ENCODE measurements around the gene PI4KA.

DNA sequence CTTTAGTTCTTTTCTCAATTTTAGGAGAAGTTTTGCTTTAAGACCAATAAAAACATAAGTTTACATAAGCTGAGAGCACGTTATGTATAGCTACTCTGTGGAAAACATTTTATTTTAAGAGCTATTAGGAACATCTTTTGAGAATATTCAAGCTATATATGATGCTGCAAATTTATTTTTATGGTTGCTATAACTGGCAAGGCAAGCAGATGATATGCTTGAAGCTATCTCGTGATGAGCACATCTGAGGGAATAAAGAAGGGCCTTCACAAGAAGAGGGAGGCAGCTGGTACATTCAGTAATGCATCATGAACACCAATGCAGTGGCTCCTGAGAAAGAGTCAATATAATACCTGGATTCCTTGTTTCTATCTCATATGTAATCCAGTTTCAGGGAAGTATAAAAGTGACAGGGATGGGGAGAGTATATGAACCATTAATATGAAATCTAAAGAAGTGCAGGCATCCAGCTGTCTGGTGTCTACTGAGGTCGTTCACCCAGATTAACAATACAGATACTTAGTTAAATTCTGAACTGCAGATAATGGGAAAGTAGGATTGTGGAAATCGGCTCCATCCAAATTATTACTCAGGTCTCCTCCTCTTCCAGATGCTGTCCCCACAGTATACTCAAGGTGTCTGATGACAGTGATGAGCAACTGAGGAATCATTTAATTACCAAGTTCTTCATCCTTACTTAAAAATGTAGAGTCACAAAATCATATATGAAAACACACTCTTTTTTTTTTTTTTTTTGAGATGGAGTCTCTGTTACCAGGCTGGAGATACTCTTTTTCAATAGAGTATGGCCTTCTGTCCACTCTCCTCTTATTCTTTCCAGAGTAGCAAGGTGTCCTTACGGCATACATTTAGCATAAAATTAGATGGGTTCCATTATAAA is 185.1 kb downstream of the PI4KA start:
- TF ChIP-seq POLR2A (IDR thresholded peaks at IDR 0.05; ENCODE audit: low read depth): no peak
- no peak for TF ChIP-seq EP300 (IDR thresholded peaks at IDR 0.05)
- TF ChIP-seq, protein P1, sequence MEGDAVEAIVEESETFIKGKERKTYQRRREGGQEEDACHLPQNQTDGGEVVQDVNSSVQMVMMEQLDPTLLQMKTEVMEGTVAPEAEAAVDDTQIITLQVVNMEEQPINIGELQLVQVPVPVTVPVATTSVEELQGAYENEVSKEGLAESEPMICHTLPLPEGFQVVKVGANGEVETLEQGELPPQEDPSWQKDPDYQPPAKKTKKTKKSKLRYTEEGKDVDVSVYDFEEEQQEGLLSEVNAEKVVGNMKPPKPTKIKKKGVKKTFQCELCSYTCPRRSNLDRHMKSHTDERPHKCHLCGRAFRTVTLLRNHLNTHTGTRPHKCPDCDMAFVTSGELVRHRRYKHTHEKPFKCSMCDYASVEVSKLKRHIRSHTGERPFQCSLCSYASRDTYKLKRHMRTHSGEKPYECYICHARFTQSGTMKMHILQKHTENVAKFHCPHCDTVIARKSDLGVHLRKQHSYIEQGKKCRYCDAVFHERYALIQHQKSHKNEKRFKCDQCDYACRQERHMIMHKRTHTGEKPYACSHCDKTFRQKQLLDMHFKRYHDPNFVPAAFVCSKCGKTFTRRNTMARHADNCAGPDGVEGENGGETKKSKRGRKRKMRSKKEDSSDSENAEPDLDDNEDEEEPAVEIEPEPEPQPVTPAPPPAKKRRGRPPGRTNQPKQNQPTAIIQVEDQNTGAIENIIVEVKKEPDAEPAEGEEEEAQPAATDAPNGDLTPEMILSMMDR (IDR thresholded peaks at IDR 0.05): no peak
- TF ChIP-seq POLR2AphosphoS5 (IDR thresholded peaks at IDR 0.05): no peak

Measured in esophagus muscularis mucosa (tissue), 4 donors.